KBM-7 (cell line): ENCODE data around the gene PCDHGA11.
A peak's percentile ranks its signal among the peaks of the same experiment; 100 is the strongest.
"Not testable (repeated sequence)": the region's sequence is repeated elsewhere in the genome, so short reads cannot be mapped to it uniquely, and the experiment has no call there.

Experiments used
- DNase-seq: peaks from one replicate; pipeline ENCODE4 v3.0.0-alpha.2; 2015
- in situ Hi-C: fragments of 300-500 bp; cut with MboI; formaldehyde crosslinking; loops from 2 replicates; pipeline ENCODE4 v1.14.3; 2020; ENCODE audit warnings: low sequenced_read_pairs, low pct_unique_long_range_greater_than_20kb, mixed read lengths

The PCDHGA11 gene

DNA sequence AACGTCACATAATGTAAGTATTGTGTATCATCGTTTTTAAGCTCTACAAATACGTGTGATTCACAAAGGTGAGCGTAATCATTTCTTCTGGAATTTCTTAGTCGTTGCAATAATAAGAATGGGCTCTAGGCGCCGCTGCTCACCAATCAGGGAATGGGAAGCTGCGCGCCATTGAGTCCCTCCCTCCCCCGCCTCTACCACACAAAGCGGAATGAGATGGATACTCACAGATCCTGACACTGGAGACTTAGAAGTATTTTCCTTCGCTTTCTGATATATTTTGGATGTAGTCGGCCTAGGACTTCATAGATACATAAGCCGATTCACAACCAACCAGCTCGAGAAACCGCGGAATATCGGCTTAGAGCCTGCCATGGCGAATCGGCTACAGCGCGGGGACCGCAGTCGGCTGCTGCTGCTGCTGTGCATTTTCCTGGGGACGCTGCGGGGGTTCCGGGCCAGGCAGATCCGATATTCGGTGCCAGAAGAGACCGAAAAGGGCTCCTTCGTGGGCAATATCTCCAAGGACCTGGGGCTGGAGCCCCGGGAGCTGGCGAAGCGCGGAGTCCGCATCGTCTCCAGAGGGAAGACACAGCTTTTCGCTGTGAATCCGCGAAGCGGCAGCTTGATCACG is at the start of gene PCDHGA11:
PCDHGA11 (plus strand) TSS at position 197 of the 634 bp plus-strand sequence; CDS start at position 374, 177 bp downstream.
- in situ Hi-C loops = no loop called here
- DNase-seq = peak; percentile 33

DNA sequence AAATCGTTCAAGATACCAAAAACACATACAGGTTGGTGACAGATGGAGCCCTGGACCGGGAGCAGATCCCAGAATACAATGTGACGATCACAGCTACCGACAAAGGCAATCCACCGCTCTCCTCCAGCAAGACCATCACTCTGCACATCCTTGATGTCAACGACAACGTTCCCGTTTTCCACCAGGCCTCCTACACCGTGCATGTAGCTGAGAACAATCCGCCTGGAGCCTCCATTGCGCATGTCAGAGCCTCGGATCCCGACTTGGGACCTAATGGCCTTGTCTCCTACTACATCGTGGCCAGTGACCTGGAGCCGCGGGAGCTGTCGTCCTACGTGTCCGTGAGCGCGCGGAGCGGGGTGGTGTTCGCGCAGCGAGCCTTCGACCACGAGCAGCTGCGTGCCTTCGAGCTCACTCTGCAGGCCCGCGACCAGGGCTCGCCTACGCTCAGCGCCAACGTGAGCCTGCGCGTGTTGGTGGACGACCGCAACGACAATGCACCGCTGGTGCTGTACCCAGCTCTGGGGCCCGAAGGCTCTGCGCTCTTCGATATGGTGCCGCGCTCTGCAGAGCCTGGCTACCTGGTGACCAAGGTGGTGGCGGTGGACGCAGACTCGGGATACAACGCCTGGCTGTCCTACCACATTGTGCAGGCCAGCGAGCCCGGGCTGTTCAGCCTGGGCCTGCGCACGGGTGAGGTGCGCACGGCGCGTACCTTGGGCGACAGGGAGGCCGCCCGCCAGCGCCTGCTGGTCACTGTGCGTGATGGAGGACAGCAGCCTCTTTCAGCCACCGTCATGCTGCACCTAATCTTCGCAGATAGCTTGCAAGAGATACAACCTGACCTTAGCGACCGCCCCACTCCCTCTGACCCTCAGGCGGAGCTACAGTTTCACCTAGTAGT is 49.0 kb upstream of the PCDHGA11 start:
- in situ Hi-C loops = loop anchor here (25.0 kb wide), 1 partner anchor 190 kb away; no protein-coding TSS in a partner anchor
- DNase-seq = no peak

DNA sequence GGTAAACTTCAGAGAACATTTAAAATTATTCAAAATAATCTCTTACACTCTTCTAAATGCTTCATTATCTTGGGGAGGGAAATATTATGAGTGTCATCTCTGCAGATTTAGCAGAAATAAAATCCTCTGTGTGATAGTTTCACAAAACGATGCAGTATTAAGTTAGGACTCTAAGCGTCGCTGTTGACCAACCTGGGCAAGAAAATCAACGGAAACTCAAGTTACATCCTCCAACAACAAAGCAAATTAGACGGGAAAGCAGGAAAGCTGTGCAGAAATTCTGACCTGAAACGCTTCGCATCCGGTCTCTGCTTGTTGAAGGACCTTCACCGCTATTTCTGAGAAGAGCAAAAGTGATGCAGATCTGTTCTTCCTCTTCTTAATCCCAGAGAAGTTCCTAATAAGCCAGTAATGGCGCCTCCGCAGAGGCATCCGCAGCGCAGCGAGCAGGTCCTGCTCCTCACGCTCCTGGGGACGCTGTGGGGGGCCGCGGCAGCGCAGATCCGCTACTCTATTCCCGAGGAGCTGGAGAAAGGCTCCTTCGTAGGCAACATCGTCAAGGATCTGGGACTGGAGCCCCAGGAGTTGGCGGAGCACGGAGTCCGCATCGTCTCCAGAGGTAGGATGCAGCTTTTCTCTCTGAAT is 47.1 kb upstream of the PCDHGA11 start, which contains the start of gene PCDHGA6:
PCDHGA6 (plus strand) TSS at position 219 of the 645 bp plus-strand sequence; CDS start at position 412, 193 bp downstream.
- DNase-seq = no peak
- in situ Hi-C loops = loop anchor here (25.0 kb wide), 1 partner anchor 189 kb away; no protein-coding TSS in a partner anchor

DNA sequence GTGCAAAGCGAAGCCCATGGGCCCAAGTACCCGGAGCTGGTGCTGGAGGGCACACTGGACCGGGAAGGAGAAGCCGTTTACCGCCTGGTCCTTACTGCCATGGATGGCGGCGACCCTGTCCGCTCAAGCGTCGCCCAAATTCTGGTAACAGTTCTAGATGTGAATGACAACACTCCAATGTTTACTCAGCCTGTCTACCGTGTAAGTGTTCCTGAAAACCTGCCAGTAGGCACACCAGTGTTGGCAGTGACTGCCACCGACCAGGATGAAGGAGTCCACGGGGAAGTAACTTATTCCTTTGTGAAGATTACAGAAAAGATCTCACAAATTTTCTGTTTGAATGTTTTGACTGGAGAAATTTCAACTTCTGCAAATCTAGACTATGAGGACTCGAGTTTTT is 46.2 kb upstream of the PCDHGA11 start:
- no peak for DNase-seq
- in situ Hi-C loops = loop anchor here (25.0 kb wide), 1 partner anchor 188 kb away; no protein-coding TSS in a partner anchor

DNA sequence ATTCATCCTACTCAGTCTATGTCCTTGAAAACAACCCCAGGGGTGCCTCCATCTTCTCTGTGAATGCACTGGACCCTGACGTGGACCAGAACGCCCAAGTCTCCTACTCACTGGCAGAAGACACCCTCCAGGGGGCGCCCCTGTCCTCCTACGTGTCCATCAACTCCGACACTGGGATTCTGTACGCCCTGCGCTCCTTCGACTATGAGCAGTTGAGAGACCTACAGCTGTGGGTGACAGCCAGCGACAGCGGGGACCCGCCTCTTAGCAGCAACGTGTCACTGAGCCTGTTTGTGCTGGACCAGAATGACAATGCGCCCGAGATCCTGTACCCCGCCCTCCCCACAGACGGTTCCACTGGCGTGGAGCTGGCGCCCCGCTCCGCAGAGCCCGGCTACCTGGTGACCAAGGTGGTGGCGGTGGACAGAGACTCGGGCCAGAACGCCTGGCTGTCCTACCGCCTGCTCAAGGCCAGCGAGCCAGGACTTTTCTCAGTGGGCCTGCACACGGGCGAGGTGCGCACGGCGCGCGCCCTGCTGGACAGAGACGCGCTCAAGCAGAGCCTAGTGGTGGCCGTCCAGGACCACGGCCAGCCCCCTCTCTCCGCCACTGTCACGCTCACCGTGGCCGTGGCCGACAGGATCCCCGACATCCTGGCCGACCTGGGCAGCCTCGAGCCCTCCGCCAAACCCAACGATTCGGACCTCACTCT is 45.3 kb upstream of the PCDHGA11 start:
- in situ Hi-C loops, DNase-seq: not testable (repeated sequence)

DNA sequence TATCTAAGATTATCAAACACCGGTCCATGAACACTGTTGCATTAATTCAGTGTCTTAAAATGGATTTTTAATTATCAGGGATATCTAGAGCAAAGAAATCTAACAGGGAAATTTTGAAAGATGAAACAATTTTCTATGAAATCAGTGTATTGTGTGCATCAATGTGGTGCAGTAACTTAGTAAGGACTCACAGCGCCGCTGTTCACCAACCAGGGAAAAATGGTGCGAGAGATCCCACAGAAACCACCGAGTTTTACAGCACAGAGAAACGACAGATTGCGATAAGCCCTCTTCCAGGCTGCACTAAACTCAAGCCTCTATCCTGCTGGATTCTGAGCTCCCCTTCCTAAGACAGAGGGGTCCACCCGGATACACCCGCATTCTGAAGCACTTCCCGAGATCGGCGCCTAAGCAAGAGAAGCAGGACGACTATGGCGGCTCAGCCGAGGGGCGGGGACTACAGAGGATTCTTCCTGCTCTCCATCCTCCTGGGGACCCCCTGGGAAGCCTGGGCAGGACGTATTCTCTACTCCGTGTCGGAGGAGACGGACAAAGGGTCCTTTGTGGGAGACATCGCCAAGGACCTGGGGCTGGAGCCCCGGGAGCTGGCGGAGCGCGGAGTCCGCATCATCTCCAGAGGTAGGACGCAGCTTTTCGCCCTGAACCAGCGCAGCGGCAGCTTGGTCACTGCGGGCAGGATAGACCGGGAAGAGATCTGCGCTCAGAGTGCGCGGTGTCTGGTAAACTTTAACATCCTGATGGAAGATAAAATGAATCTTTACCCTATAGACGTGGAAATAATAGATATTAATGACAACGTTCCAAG is 38.2 kb upstream of the PCDHGA11 start, which contains the start of gene PCDHGA7:
PCDHGA7 (plus strand) TSS at position 274 of the 826 bp plus-strand sequence; CDS start at position 432, 158 bp downstream.
- DNase-seq = no peak
- in situ Hi-C loops = no loop called here

DNA sequence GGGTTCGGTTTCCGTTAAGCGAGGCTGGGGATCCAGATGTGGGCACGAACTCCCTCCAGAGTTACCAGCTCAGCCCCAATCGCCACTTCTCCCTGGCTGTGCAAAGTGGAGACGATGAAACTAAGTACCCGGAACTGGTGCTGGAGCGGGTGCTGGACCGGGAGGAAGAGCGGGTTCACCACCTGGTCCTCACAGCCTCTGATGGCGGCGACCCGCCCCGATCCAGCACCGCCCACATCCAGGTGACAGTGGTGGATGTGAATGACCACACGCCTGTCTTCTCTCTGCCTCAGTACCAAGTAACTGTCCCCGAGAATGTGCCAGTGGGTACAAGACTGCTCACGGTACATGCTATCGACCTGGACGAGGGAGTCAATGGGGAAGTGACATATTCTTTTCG is 37.5 kb upstream of the PCDHGA11 start:
- in situ Hi-C loops = no loop called here

DNA sequence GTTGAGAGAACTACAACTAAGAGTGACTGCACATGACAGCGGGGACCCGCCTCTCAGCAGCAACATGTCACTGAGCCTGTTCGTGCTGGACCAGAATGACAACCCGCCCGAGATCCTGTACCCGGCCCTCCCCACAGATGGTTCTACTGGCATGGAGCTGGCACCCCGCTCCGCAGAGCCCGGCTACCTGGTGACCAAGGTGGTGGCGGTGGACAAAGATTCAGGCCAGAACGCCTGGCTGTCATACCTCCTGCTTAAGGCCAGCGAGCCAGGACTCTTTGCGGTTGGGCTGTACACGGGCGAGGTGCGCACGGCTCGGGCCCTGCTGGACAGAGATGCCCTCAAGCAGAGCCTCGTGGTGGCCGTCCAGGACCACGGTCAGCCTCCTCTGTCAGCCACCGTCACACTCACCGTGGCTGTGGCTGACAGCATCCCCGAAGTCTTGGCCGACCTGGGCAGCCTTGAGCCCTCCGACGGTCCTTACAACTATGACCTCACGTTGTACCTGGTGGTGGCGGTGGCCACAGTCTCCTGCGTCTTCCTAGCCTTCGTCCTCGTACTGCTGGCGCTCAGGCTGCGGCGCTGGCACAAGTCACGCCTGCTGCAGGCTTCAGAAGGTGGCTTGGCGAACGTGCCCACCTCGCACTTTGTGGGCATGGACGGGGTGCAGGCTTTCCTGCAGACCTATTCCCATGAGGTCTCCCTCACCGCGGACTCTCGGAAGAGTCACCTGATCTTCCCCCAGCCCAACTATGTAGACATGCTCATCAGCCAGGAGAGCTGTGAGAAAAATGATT is 36.2 kb upstream of the PCDHGA11 start:
- in situ Hi-C loops = no loop called here
- no peak for DNase-seq

More for the DNA sequence above, 37.5 kb upstream of the PCDHGA11 start:
- no peak for DNase-seq

DNA sequence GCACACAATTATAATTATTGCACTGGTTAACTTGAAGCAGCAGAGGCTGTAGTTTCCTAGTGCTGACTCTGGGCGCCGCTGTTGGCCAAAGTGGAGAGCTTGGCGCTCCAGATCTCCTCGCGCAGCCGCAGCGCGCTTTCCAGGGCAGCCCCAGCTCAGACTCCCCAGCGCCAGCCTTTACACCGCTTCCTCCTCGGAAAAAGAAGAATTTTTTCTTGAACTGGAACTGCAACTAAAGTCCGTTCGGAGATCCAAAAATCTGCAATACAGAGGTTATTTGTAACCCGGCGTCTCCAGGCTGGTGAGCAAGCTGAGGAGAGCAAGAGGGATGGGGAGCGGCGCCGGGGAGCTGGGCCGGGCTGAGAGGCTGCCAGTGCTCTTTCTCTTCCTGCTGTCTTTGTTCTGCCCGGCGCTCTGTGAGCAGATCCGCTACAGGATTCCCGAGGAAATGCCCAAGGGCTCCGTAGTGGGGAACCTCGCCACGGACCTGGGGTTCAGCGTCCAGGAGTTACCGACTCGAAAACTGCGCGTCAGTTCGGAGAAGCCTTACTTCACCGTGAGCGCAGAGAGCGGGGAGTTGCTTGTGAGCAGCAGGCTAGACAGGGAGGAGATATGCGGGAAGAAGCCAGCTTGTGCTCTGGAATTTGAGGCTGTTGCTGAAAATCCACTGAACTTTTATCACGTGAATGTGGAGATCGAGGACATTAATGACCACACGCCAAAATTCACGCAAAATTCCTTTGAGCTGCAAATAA is 33.1 kb upstream of the PCDHGA11 start, which contains the start of gene PCDHGB4:
PCDHGB4 (plus strand) TSS at position 142 of the 755 bp plus-strand sequence; CDS start at position 329, 187 bp downstream.
- DNase-seq, in situ Hi-C loops: not testable (repeated sequence)

DNA sequence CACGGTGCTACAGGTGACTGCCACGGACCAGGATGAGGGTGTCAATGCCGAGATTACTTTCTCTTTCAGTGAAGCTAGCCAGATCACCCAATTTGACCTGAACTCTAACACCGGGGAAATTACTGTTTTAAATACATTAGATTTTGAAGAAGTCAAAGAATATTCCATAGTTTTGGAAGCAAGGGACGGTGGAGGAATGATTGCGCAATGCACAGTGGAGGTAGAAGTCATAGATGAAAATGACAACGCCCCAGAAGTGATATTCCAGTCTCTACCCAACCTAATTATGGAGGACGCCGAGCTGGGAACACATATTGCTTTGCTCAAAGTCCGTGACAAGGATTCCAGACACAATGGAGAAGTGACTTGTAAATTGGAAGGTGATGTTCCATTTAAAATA is 32.2 kb upstream of the PCDHGA11 start:
- in situ Hi-C loops = no loop called here
- DNase-seq = no peak

DNA sequence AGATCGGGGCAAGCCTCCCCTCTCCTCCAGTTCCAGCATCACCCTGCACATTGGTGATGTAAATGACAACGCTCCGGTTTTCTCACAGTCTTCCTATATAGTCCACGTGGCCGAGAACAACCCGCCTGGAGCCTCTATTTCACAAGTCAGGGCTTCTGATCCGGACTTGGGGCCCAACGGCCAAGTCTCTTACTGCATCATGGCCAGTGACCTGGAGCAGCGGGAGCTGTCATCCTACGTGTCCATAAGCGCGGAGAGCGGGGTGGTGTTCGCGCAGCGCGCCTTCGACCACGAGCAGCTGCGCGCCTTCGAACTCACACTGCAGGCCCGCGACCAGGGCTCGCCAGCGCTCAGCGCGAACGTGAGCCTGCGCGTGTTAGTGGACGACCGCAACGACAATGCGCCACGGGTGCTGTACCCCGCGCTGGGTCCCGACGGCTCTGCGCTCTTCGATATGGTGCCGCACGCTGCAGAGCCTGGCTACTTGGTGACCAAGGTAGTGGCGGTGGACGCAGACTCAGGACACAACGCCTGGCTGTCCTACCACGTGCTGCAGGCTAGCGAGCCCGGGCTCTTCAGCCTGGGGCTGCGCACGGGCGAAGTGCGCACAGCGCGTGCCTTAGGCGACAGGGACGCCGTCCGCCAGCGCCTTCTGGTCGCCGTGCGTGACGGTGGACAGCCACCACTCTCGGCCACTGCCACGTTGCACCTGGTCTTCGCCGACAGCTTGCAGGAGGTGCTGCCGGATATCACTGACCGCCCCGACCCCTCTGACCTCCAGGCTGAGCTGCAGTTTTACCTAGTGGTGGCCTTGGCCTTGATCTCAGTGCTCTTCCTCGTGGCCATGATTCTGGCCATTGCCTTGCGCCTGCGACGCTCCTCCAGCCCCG is 31.5 kb upstream of the PCDHGA11 start:
- no peak for DNase-seq
- in situ Hi-C loops = no loop called here

DNA sequence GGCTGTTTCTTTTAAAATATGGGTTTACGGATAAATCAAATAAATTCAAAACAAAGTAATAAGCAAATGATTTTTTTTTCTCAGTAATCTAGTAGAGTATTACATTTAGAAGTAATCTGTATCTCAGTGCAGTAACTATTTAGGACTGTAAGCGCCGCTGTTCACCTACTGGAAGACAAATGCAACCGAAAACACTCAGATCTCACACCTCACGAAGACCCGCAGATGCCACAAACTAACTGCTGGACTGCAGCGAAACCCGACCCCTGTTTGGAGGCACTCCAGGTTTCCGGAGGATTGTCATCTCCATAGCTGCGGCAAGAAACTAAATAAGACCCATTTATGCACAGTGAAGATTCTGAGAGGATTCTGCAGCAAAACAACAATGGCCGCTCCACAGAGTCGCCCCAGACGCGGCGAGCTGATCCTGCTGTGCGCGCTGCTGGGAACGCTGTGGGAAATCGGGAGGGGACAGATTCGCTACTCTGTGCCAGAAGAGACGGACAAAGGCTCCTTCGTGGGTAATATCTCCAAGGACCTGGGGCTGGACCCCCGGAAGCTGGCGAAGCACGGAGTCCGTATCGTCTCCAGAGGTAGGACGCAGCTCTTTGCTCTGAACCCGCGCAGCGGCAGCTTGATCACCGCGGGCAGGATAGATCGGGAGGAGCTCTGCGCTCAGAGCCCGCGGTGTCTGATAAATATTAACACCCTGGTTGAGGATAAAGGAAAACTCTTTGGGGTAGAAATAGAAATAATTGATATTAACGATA is 28.2 kb upstream of the PCDHGA11 start, which contains the start of gene PCDHGA8:
PCDHGA8 (plus strand) TSS at position 205 of the 770 bp plus-strand sequence; CDS start at position 386, 181 bp downstream.
- in situ Hi-C loops = no loop called here
- no peak for DNase-seq

DNA sequence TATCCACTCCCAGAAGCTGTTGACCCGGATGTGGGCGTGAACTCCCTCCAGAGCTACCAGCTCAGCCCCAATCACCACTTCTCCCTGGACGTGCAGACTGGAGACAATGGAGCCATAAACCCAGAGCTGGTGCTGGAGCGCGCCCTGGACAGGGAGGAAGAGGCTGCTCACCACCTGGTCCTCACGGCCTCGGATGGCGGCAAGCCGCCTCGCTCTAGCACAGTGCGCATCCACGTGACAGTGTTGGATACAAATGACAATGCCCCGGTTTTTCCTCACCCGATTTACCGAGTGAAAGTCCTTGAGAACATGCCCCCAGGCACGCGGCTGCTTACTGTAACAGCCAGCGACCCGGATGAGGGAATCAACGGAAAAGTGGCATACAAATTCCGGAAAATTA is 27.6 kb upstream of the PCDHGA11 start:
- in situ Hi-C loops = no loop called here
- DNase-seq = no peak

DNA sequence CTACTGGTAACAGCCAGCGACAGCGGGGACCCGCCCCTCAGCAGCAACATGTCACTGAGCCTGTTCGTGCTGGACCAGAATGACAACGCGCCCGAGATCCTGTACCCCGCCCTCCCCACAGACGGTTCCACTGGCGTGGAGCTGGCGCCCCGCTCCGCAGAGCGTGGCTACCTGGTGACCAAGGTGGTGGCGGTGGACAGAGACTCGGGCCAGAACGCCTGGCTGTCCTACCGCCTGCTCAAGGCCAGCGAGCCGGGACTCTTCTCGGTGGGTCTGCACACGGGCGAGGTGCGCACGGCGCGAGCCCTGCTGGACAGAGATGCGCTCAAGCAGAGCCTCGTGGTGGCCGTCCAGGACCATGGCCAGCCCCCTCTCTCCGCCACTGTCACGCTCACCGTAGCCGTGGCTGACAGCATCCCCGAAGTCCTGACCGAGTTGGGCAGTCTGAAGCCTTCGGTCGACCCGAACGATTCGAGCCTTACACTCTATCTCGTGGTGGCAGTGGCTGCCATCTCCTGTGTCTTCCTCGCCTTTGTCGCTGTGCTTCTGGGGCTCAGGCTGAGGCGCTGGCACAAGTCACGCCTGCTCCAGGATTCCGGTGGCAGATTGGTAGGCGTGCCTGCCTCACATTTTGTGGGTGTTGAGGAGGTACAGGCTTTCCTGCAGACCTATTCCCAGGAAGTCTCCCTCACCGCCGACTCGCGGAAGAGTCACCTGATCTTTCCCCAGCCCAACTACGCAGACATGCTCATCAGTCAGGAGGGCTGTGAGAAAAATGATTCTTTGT is 26.3 kb upstream of the PCDHGA11 start:
- in situ Hi-C loops, DNase-seq: not testable (repeated sequence)
